Neural crest cell (in vitro differentiated cells): Measurements from ENCODE around the gene RSBN1L. TPM values are rescaled to one million over a fixed set of nuclear protein-coding genes. Genes with fewer than 3 reads are reported as not detected.

Experiments
- DNase-seq: peaks from one replicate; pipeline ENCODE4 v3.0.0; 2021; ENCODE audit warnings: low read depth, mixed read lengths, low spot score
- H3K27ac Mint-ChIP-seq: one replicate; pipeline ENCODE4 v1.8.0; 2021; ENCODE audit warnings: mild to moderate bottlenecking, mixed read lengths; ENCODE audit not compliant: unreplicated experiment
- H3K27me3 Mint-ChIP-seq: 2 replicates; pipeline ENCODE4 v1.8.0; 2021; ENCODE audit warnings: low read depth, mild to moderate bottlenecking, mixed read lengths
- H3K36me3 Mint-ChIP-seq: 2 replicates; pipeline ENCODE4 v1.8.0; 2021; ENCODE audit warnings: low read depth, mild to moderate bottlenecking, mixed read lengths
- H3K4me1 Mint-ChIP-seq: 2 replicates; pipeline ENCODE4 v1.8.0; 2021; ENCODE audit warnings: mixed read lengths
- H3K4me3 Mint-ChIP-seq: one replicate; pipeline ENCODE4 v1.8.0; 2021; ENCODE audit warnings: mild to moderate bottlenecking, mixed read lengths
- H3K9me3 Mint-ChIP-seq: 2 replicates; pipeline ENCODE4 v1.8.0; 2021; ENCODE audit warnings: mixed read lengths
- total RNA-seq: library from RNA; stranded (reverse); gene quantifications from 2 replicates; pipeline ENCODE4 v1.2.1, GENCODE V29; 2021
- TF ChIP-seq, protein P1 (sequence below): fragments of 200-600 bp; sonication (generic); conservative IDR thresholded peaks from 2 replicates; pipeline ENCODE4 v1.5.0; 2021; ENCODE audit warnings: antibody characterized with exemption, mild to moderate bottlenecking

RSBN1L gene
- total RNA-seq, 1 donor from 2014 or later = 23.6 TPM

DNA sequence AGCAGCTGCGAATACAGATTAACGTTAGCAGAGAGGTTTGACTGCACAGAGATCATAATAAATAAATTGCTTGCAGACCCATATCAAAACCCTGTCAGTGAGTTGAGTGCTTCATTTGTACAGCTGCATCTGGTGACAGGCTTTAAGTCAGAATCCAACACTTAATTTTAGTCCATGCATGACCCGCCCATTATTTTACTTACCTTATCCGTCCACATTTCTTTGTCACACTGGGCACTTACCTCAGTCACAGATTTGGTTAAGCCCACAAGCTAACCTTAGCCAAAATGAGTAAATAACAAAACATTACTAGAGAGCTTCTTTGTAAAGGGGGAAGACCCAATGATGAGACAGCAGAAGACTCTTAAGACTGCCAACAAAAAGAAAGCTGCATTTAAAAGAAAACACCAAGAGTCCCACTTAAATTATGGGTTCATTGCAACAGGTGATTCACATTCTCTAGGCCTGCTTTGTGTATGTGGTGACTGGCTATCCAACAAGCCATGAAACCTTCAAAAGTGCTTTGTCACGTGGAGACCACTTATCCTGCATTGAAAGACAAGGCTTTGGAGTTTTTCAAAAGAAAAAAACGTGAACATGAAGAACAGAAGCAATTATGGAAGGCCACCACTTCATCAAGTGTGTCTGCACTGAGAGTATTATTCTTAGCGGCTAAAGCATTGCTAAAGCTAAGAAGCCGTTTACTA lies 134.5 kb downstream of the RSBN1L start:
- Mint-ChIP-seq H3K27ac (no peak overlapping the region), H3K9me3 (peaks cover under 1% of the 10 kb centered on the region), H3K36me3 (peaks cover 6% of the 10 kb centered on the region), H3K27me3 (no peaks in the 10 kb centered on the region), H3K4me3 (no peak overlapping the region), H3K4me1 (peaks cover 4% of the 10 kb centered on the region)
- DNase-seq = no peak
- TF ChIP-seq, protein P1, sequence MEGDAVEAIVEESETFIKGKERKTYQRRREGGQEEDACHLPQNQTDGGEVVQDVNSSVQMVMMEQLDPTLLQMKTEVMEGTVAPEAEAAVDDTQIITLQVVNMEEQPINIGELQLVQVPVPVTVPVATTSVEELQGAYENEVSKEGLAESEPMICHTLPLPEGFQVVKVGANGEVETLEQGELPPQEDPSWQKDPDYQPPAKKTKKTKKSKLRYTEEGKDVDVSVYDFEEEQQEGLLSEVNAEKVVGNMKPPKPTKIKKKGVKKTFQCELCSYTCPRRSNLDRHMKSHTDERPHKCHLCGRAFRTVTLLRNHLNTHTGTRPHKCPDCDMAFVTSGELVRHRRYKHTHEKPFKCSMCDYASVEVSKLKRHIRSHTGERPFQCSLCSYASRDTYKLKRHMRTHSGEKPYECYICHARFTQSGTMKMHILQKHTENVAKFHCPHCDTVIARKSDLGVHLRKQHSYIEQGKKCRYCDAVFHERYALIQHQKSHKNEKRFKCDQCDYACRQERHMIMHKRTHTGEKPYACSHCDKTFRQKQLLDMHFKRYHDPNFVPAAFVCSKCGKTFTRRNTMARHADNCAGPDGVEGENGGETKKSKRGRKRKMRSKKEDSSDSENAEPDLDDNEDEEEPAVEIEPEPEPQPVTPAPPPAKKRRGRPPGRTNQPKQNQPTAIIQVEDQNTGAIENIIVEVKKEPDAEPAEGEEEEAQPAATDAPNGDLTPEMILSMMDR = no peak

DNA sequence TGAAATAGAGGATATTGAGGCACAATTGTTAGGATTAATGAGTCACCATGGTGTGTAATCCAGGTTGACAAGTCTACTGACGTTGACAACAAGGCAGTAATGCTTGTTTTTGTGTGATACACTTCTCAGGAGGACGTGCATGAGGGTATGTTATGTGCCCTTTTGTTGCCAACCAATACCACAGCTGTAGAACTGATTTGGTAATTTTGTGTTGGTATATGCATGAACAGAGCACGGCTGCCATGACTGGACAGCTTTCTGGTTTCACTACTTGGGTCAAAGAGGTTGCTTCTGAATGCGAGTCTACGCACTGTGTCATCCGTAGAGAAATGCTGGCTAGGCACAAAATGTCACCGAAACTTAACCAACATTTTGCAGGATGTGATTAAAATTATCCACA lies 135.2 kb downstream of the RSBN1L start:
- no peak for DNase-seq
- H3K9me3 Mint-ChIP-seq = no peaks in the 10 kb centered on the region
- peaks cover 5% of the 10 kb centered on the region for H3K36me3 Mint-ChIP-seq
- H3K4me3 Mint-ChIP-seq = no peak overlapping the region
- H3K27ac Mint-ChIP-seq = no peak overlapping the region
- peaks cover 4% of the 10 kb centered on the region for H3K4me1 Mint-ChIP-seq
- TF ChIP-seq, protein P1 = no peak
- no peaks in the 10 kb centered on the region for H3K27me3 Mint-ChIP-seq

DNA sequence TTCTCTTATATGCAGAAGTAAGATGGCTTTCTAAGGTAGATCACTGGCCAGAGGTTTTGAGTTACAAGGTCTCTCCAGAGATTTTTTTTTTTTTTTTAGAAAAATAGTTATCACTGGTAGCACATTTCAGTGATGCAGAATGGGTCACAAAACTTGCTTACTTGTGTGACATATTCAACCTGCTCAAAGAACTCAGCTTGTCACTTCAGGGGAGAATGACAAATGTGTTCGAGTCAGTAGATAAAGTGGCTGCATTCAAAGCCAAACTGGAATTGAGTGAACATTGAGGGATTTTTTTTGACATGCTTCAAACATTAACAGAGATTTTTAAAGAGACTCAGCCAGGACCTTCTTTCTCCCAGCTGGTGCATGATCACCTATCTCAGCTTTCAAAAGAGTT lies 135.7 kb downstream of the RSBN1L start:
- TF ChIP-seq, protein P1 = no peak

More for the DNA sequence above, 135.7 kb downstream of the RSBN1L start:
- H3K4me3 Mint-ChIP-seq = no peak overlapping the region
- no peaks in the 10 kb centered on the region for H3K9me3 Mint-ChIP-seq
- no peak for DNase-seq
- H3K27ac Mint-ChIP-seq = no peak overlapping the region
- peaks cover 6% of the 10 kb centered on the region for H3K36me3 Mint-ChIP-seq
- no peaks in the 10 kb centered on the region for H3K27me3 Mint-ChIP-seq
- peaks cover 4% of the 10 kb centered on the region for H3K4me1 Mint-ChIP-seq

Other genes with a start within 250 kb of the RSBN1L start
- gene PTPN12, start 159.2 kb upstream of the RSBN1L start, total RNA-seq = 88.2 and 91.1 TPM in 2 replicates
- gene TMEM60, start 102.0 kb downstream of the RSBN1L start, total RNA-seq = 22.9 and 26.1 TPM in 2 replicates
- 19.8 and 23.0 TPM in 2 replicates for gene PHTF2, start 102.3 kb downstream of the RSBN1L start, total RNA-seq